GM11168 (cell line): ENCODE measurements around the gene PSAP.
"Not testable (repeated sequence)": the region's sequence is repeated elsewhere in the genome, so short reads cannot be mapped to it uniquely, and the experiment has no call there.

Experiments
- in situ Hi-C: fragments of 300-500 bp; cut with MboI; formaldehyde crosslinking; loops from one replicate; pipeline ENCODE4 v1.12.0; 2022; ENCODE audit warnings: low sequenced_read_pairs; ENCODE audit not compliant: unreplicated experiment

Gene PSAP

GRCh38 chr10:71850743-71851464, at the start of gene PSAP:
Gene PSAP (minus strand): TSS chr10:71851251. CDS start chr10:71851221, 30 bp downstream.
- in situ Hi-C loops, result no loop called here

GRCh38 chr10:71900441-71901180, 49.6 kb upstream of the PSAP start:
- in situ Hi-C loops, result loop anchor here (10.0 kb wide), 1 partner anchor 154 kb away; no protein-coding TSS in a partner anchor

- in situ Hi-C loops, result loop anchor here (10.0 kb wide), 2 partner anchors 65 to 155 kb away; no protein-coding TSS in a partner anchor
These were observed 48.8 kb upstream of the PSAP start for GRCh38 chr10:71899665-71900412.

- in situ Hi-C loops, result loop anchor here (10.0 kb wide), 1 partner anchor 64 kb away; no protein-coding TSS in a partner anchor
These were observed 47.3 kb upstream of the PSAP start for GRCh38 chr10:71898346-71898745.

- in situ Hi-C loops, result loop anchor here (10.0 kb wide), 1 partner anchor 59 kb away; no protein-coding TSS in a partner anchor
These were observed 42.9 kb upstream of the PSAP start for GRCh38 chr10:71893920-71894319.

GRCh38 chr10:71893258-71893815, 42.3 kb upstream of the PSAP start:
- in situ Hi-C loops, result loop anchor here (10.0 kb wide), 1 partner anchor 59 kb away; no protein-coding TSS in a partner anchor

- in situ Hi-C loops, result loop anchor here (10.0 kb wide), 1 partner anchor 57 kb away; no protein-coding TSS in a partner anchor
These were observed 40.4 kb upstream of the PSAP start for GRCh38 chr10:71891437-71891836.

GRCh38 chr10:71889388-71889987, 38.4 kb upstream of the PSAP start:
- in situ Hi-C loops, result no loop called here

- in situ Hi-C loops, result no loop called here
These were observed 37.8 kb upstream of the PSAP start for GRCh38 chr10:71888623-71889387.

- in situ Hi-C loops, result no loop called here
These were observed 37.2 kb upstream of the PSAP start for GRCh38 chr10:71888248-71888622.

- in situ Hi-C loops, result no loop called here
These were observed 36.7 kb upstream of the PSAP start for GRCh38 chr10:71887743-71888142.

- in situ Hi-C loops, result no loop called here
These were observed 32.0 kb upstream of the PSAP start for GRCh38 chr10:71882813-71883659.

- in situ Hi-C loops, result no loop called here
These were observed 30.8 kb upstream of the PSAP start for GRCh38 chr10:71881647-71882355.

GRCh38 chr10:71881307-71881624, 30.2 kb upstream of the PSAP start:
- in situ Hi-C loops, result not testable (repeated sequence)

GRCh38 chr10:71880425-71881306, 29.6 kb upstream of the PSAP start:
- in situ Hi-C loops, result no loop called here

- in situ Hi-C loops, result no loop called here
These were observed 27.4 kb upstream of the PSAP start for GRCh38 chr10:71878327-71879034.
